DOHH2 (cell line): ENCODE data around the gene UGT1A3.

Experiments used
- H3F3A ChIP-seq: fragments of 200-600 bp; sonication (generic), shearing (Covaris generic); 2 replicates; pipeline ENCODE4 v1.6.0; 2016; ENCODE audit warnings: antibody characterized with exemption, mild to moderate bottlenecking; ENCODE audit not compliant: control insufficient read depth, insufficient read depth
- H3K27ac ChIP-seq: fragments of 200-600 bp; sonication (generic); 2 replicates; pipeline ENCODE4 v1.5.1; 2014; ENCODE audit warnings: low read depth, mild to moderate bottlenecking, low read length, moderate library complexity
- H3K27me3 ChIP-seq: fragments of 200-600 bp; sonication (generic); 2 replicates; pipeline ENCODE4 v1.6.1; 2014; ENCODE audit warnings: mild to moderate bottlenecking, low read length, mixed read lengths; ENCODE audit not compliant: control insufficient read depth
- H3K36me3 ChIP-seq: fragments of 200-600 bp; sonication (generic); 2 replicates; pipeline ENCODE4 v1.6.1; 2014; ENCODE audit warnings: mild to moderate bottlenecking, low read length, moderate library complexity, mixed read lengths; ENCODE audit not compliant: control insufficient read depth
- H3K4me1 ChIP-seq: fragments of 200-600 bp; sonication (generic); 2 replicates; pipeline ENCODE4 v1.6.1; 2014; ENCODE audit warnings: mild to moderate bottlenecking, low read length, mixed read lengths; ENCODE audit not compliant: control insufficient read depth
- H3K4me2 ChIP-seq: fragments of 200-600 bp; sonication (generic); 2 replicates; pipeline ENCODE4 v1.6.0; 2014; ENCODE audit warnings: mild to moderate bottlenecking, low read length, moderate library complexity
- H3K4me3 ChIP-seq: fragments of 200-600 bp; sonication (generic); 2 replicates; pipeline ENCODE4 v1.5.1; 2014; ENCODE audit warnings: mild to moderate bottlenecking, low read length, mixed read lengths
- H3K79me2 ChIP-seq: fragments of 200-600 bp; sonication (generic); 2 replicates; pipeline ENCODE4 v1.6.1; 2014; ENCODE audit warnings: mild to moderate bottlenecking, low read length, mixed read lengths; ENCODE audit not compliant: control insufficient read depth
- H3K9me2 ChIP-seq: fragments of 200-600 bp; sonication (generic); replicated peaks from 2 replicates; pipeline ENCODE4 v1.6.1; 2014; ENCODE audit warnings: mild to moderate bottlenecking, low read length, mixed read lengths; ENCODE audit not compliant: control insufficient read depth
- H3K9me3 ChIP-seq: fragments of 200-600 bp; sonication (generic); 2 replicates; pipeline ENCODE4 v1.6.1; 2014; ENCODE audit warnings: antibody characterized with exemption, low read length, mixed read lengths; ENCODE audit not compliant: control insufficient read depth, insufficient read depth
- H4K20me1 ChIP-seq: fragments of 200-600 bp; sonication (generic); 2 replicates; pipeline ENCODE4 v1.6.0; 2014; ENCODE audit warnings: low read depth, mild to moderate bottlenecking, antibody characterized with exemption, low read length, moderate library complexity; ENCODE audit not compliant: control insufficient read depth, insufficient read depth
- CTCF ChIP-seq: fragments of 200-600 bp; sonication (generic); IDR thresholded peaks from one replicate; pipeline ENCODE4 v1.5.1; 2014; ENCODE audit warnings: antibody characterized with exemption, mild to moderate bottlenecking, low read depth, low read length; ENCODE audit not compliant: poor library complexity, severe bottlenecking
- EZH2phosphoT487 ChIP-seq: fragments of 200-600 bp; sonication (generic); IDR thresholded peaks from 2 replicates; pipeline ENCODE4 v1.6.1; 2017; ENCODE audit warnings: borderline replicate concordance, mild to moderate bottlenecking, antibody characterized with exemption, low read length, moderate library complexity, mixed read lengths

Gene UGT1A3

GRCh38 chr2:233780771-233781170 lies 51.9 kb downstream of the UGT1A3 start:
- TF ChIP-seq EZH2phosphoT487 (no peak), CTCF (no peak)
- no peaks in the 10 kb centered on the region for H4K20me1 ChIP-seq
- no peak overlapping the region for H3K27ac ChIP-seq
- no peaks in the 10 kb centered on the region for H3F3A ChIP-seq
- H3K27me3 ChIP-seq: 0 out of 2 replicates have a peak, but pooled peaks cover 2% of the 10 kb centered on the region
- no peaks in the 10 kb centered on the region for H3K79me2 ChIP-seq
- no peak overlapping the region for H3K4me2 ChIP-seq
- H3K4me3 ChIP-seq: no peak overlapping the region
- H3K36me3 ChIP-seq: no peaks in the 10 kb centered on the region
- H3K9me3 ChIP-seq: peaks cover 2% of the 10 kb centered on the region; the same call in 1 of the 2 replicates
- H3K4me1 ChIP-seq: no peaks in the 10 kb centered on the region
- H3K9me2 ChIP-seq: no peaks in the 10 kb centered on the region

GRCh38 chr2:233789554-233789953 lies 60.7 kb downstream of the UGT1A3 start:
- Histone ChIP-seq H3K9me2 (no peaks in the 10 kb centered on the region), H3K4me1 (peaks cover 5% of the 10 kb centered on the region; the same call in 1 of the 2 replicates), H3K27me3 (no peaks in the 10 kb centered on the region), H3K9me3 (no peaks in the 10 kb centered on the region), H3K4me3 (no peak overlapping the region), H3K36me3 (no peaks in the 10 kb centered on the region), H3K4me2 (no peak overlapping the region), H3K27ac (no peak overlapping the region), H4K20me1 (no peaks in the 10 kb centered on the region), H3F3A (no peaks in the 10 kb centered on the region), H3K79me2 (no peaks in the 10 kb centered on the region)
- no peak for TF ChIP-seq CTCF
- TF ChIP-seq EZH2phosphoT487: no peak

GRCh38 chr2:233791151-233791882 lies 62.5 kb downstream of the UGT1A3 start:
- H3K4me2 ChIP-seq: no peak overlapping the region
- H3K4me1 ChIP-seq: peaks cover 5% of the 10 kb centered on the region; the same call in 1 of the 2 replicates
- no peaks in the 10 kb centered on the region for H4K20me1 ChIP-seq
- no peak overlapping the region for H3K4me3 ChIP-seq
- no peaks in the 10 kb centered on the region for H3K27me3 ChIP-seq
- TF ChIP-seq EZH2phosphoT487 (no peak), CTCF (no peak)
- H3F3A ChIP-seq: no peaks in the 10 kb centered on the region
- H3K79me2 ChIP-seq: no peaks in the 10 kb centered on the region
- no peaks in the 10 kb centered on the region for H3K9me3 ChIP-seq
- H3K27ac ChIP-seq: no peak overlapping the region
- H3K9me2 ChIP-seq: no peaks in the 10 kb centered on the region
- H3K36me3 ChIP-seq: no peaks in the 10 kb centered on the region
